ENCODE results near the gene EZH2. TPM values are rescaled to one million over a fixed set of nuclear protein-coding genes. Genes with fewer than 3 reads are reported as not detected.

The EZH2 gene
- total and polyA plus RNA-seq, 2 donors (not counting 3 experiments of a cell fraction or from before 2014, with no cell fraction given), result 16.9 to 33.4 TPM

DNA sequence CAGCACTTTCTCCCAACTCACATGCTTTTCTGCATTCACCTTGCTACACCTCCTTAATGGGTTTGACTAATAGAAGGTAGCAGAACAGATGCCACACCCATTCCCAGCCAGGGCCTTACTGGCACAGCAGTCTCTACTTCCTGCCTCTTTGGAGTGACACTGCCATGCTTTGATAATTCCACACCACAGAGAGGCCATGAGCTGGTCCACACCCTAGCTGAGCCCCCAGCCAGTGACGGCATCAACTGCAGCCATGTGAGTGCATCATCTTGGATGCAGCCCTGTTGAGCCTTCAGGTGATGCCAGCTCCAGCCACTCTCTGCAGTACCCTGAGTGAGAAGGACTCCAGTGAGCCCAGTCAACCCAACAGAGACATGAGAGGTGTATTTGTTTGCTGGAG lies 27.5 kb upstream of the EZH2 start:
- Histone ChIP-seq H3K4me2 (ENCODE audit: insufficient read depth, low read length) (no peak overlapping the region), H3K27me3 (ENCODE audit: control insufficient read depth in 2 of 2, insufficient read depth in 2 of 2, low read length in 2 of 2) (peaks cover 2 to 11% of the 10 kb centered on the region in 2 experiments), H4K20me1 (replicated peaks; ENCODE audit: control insufficient read depth, extremely low read depth, insufficient read depth, low read length) (no peaks in the 10 kb centered on the region), H3K4me3 (replicated peaks in 1 of 3; ENCODE audit: insufficient read depth in 1 of 3, low read depth in 1 of 3, low read length in 3 of 3) (no peak overlapping the region), H3K79me2 (ENCODE audit: control insufficient read depth, insufficient read depth, low read length) (no peaks in the 10 kb centered on the region), H3K9me3 (replicated peaks; ENCODE audit: control insufficient read depth, insufficient read depth, low read length) (no peaks in the 10 kb centered on the region), H2AFZ (ENCODE audit: low read depth, low read length) (no peak overlapping the region), H3K9me1 (replicated peaks; ENCODE audit: control insufficient read depth, extremely low read depth, insufficient read depth, low read length) (no peaks in the 10 kb centered on the region), H3K27ac (ENCODE audit: insufficient read depth, low read depth, low read length) (no peak overlapping the region), H3K36me3 (ENCODE audit: control insufficient read depth in 2 of 2, extremely low read depth in 1 of 2, insufficient read depth in 2 of 2, low read length in 2 of 2) (no peaks in the 10 kb centered on the region), H3K4me1 (ENCODE audit: control insufficient read depth, extremely low read depth, insufficient read depth, low read length) (no peaks in the 10 kb centered on the region), H3K9ac (replicated peaks; ENCODE audit: extremely low read depth, insufficient read depth, low read length) (no peak overlapping the region)
- no peak for TF ChIP-seq EZH2 (IDR thresholded peaks at IDR 0.05; ENCODE audit: borderline replicate concordance, low read depth, low read length, severe bottlenecking)
- TF ChIP-seq, protein P1, sequence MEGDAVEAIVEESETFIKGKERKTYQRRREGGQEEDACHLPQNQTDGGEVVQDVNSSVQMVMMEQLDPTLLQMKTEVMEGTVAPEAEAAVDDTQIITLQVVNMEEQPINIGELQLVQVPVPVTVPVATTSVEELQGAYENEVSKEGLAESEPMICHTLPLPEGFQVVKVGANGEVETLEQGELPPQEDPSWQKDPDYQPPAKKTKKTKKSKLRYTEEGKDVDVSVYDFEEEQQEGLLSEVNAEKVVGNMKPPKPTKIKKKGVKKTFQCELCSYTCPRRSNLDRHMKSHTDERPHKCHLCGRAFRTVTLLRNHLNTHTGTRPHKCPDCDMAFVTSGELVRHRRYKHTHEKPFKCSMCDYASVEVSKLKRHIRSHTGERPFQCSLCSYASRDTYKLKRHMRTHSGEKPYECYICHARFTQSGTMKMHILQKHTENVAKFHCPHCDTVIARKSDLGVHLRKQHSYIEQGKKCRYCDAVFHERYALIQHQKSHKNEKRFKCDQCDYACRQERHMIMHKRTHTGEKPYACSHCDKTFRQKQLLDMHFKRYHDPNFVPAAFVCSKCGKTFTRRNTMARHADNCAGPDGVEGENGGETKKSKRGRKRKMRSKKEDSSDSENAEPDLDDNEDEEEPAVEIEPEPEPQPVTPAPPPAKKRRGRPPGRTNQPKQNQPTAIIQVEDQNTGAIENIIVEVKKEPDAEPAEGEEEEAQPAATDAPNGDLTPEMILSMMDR (IDR thresholded peaks at IDR 0.05; ENCODE audit: extremely low read depth in 1 of 2, insufficient read depth in 1 of 2, low read depth in 1 of 2, low read length in 2 of 2), result no peak
- no peak for TF ChIP-seq POLR2A (IDR thresholded peaks at IDR 0.05; ENCODE audit: low read depth, low read length)
- TF ChIP-seq, protein P2, sequence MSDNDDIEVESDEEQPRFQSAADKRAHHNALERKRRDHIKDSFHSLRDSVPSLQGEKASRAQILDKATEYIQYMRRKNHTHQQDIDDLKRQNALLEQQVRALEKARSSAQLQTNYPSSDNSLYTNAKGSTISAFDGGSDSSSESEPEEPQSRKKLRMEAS (IDR thresholded peaks at IDR 0.05; ENCODE audit: insufficient read depth, insufficient read length), result no peak
- TF ChIP-seq FOS (IDR thresholded peaks at IDR 0.05; ENCODE audit: borderline replicate concordance, insufficient read depth, low read length), result no peak
- no peak for TF ChIP-seq GATA2 (IDR thresholded peaks at IDR 0.05; ENCODE audit: insufficient read depth, insufficient read length, low read depth, low read length)
- TF ChIP-seq JUN (IDR thresholded peaks at IDR 0.05; ENCODE audit: borderline replicate concordance, insufficient read depth, insufficient read length, low read depth), result no peak
- no peak for TF ChIP-seq MYC (IDR thresholded peaks at IDR 0.05; ENCODE audit: low read depth, low read length)
- TF ChIP-seq POLR2AphosphoS5 (IDR thresholded peaks at IDR 0.05; ENCODE audit: insufficient read depth, low read depth, low read length), result no peak
- ChIA-PET POLR2A (no interaction called here), CTCF (no interaction called here)
- FAIRE-seq, result no peak
- dilution Hi-C loops (cut with MboI; ENCODE audit: extremely low pct_ligation_motif_present, low sequenced_read_pairs), result no loop called here
- intact Hi-C loops (cut with micrococcal nuclease), result no loop called here
- BruUV-seq (replicated peaks), result no TSS peak
- DNase-seq (ENCODE audit: low read depth, low spot score), result no peak
